WTC11 (cell line): ENCODE data around the gene SLC44A5.

Experiments
- CTCF ChIP-seq: fragments of 200-600 bp; IDR thresholded peaks from 2 replicates; pipeline ENCODE4 v1.8.0; 2022; ENCODE audit warnings: antibody characterized with exemption
- FOXP1 ChIP-seq: sonication (generic); formaldehyde crosslinking; IDR thresholded peaks from 2 replicates; pipeline ENCODE4 v1.8.0; 2022; ENCODE audit warnings: missing genetic modification reagents, mild to moderate bottlenecking, moderate library complexity, borderline replicate concordance
- IRF1 ChIP-seq: sonication (generic); formaldehyde crosslinking; IDR thresholded peaks from 2 replicates; pipeline ENCODE4 v1.8.0; 2023; ENCODE audit warnings: missing genetic modification reagents
- MYBL2 ChIP-seq: sonication (generic); formaldehyde crosslinking; IDR thresholded peaks from 2 replicates; pipeline ENCODE4 v1.8.1; 2023; ENCODE audit warnings: mild to moderate bottlenecking, moderate library complexity, missing genetic modification reagents
- STAT6 ChIP-seq: sonication (generic); formaldehyde crosslinking; conservative IDR thresholded peaks from 2 replicates; pipeline ENCODE4 v1.8.1; 2023; ENCODE audit warnings: mild to moderate bottlenecking, low read depth, missing genetic modification reagents, moderate library complexity

GRCh38 chr1:75614399-75614756 is 3.5 kb upstream of the SLC44A5 start:
- TF ChIP-seq STAT6 (CRISPR knock-in tag) (no peak), FOXP1 (CRISPR knock-in tag) (no peak), MYBL2 (CRISPR knock-in tag) (no peak), CTCF (no peak), IRF1 (CRISPR knock-in tag) (no peak)
